C4-2B (cell line): Measurements from ENCODE around the gene TSEN2.
A peak's percentile ranks its signal among the peaks of the same experiment; 100 is the strongest.

Source experiments
- H3K27ac ChIP-seq: fragments of 450-650 bp; 2 replicates; pipeline ENCODE4 v1.5.1; 2017
- ZFX ChIP-seq: fragments of 450-650 bp; IDR thresholded peaks from 2 replicates; pipeline ENCODE4 v1.6.1; 2017
- TF ChIP-seq, protein P1 (sequence below): fragments of 450-650 bp; conservative IDR thresholded peaks from 2 replicates; pipeline ENCODE4 v1.5.1; 2017; ENCODE audit warnings: mild to moderate bottlenecking

The TSEN2 gene

DNA sequence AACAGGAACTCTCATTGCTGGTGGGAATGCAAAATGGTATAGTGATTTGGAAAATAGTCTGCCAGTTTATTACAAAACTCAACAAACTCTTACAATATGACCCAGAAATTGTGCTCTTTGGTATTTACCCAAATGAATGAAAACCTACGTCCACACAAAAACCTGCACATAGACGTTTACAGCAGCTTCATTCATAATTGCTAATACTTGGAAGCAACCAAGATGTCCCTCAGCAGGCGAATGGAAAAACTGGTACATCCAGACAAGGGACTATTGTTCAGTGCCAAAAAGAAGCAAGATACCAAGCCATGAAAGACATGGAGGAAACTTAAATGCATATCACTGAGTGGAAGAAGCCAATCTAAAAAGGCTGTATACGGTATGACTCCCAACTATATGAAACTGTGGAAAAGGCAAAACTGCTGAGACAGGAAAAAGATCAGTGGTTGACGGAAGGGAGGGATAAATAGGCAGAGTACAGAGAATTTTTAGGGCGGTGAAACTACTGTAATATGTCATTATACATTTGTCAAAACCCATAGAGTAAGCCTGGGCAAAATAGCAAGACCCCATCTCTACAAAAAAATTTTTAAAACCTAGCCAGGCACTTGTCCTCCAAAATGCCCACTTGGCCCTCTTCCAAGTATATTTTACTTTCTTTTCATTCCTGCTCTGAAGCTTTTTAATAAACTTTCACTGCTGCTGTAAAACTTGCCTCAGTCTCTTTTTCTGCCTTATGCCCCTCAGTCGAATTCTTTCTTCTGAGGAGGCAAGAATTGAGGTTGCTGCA is 65.9 kb downstream of the TSEN2 start:
- TF ChIP-seq, protein P1, sequence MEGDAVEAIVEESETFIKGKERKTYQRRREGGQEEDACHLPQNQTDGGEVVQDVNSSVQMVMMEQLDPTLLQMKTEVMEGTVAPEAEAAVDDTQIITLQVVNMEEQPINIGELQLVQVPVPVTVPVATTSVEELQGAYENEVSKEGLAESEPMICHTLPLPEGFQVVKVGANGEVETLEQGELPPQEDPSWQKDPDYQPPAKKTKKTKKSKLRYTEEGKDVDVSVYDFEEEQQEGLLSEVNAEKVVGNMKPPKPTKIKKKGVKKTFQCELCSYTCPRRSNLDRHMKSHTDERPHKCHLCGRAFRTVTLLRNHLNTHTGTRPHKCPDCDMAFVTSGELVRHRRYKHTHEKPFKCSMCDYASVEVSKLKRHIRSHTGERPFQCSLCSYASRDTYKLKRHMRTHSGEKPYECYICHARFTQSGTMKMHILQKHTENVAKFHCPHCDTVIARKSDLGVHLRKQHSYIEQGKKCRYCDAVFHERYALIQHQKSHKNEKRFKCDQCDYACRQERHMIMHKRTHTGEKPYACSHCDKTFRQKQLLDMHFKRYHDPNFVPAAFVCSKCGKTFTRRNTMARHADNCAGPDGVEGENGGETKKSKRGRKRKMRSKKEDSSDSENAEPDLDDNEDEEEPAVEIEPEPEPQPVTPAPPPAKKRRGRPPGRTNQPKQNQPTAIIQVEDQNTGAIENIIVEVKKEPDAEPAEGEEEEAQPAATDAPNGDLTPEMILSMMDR = no peak
- TF ChIP-seq ZFX = no peak
- no peak overlapping the region for H3K27ac ChIP-seq

DNA sequence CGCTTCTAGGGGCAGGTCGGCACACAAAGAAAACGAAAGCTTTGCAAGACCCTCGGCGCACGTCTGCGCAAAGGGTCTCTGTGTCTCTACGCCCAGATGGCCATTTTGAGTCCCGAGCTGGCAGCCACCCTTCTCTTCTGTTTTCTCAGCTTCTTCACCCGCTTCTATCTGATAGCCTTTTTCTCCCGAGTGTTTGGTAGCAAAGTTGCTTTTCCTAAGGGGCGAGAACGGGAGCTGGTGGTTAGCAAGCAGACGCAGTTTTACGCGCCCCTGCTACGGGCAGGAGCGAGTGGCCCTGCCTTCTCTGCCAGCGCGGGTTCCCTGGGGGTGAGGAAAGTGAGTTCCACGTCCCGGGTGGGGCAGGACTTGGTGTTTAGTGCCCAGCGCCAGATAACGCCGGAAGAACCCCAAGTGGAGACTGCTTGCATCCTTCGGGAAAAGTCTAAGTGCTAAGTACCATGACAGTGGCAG is 69.7 kb downstream of the TSEN2 start:
- peak overlapping the region; percentile 27; the same call in 1 of the 2 replicates for H3K27ac ChIP-seq
- TF ChIP-seq, protein P1 = no peak
- TF ChIP-seq ZFX = no peak

DNA sequence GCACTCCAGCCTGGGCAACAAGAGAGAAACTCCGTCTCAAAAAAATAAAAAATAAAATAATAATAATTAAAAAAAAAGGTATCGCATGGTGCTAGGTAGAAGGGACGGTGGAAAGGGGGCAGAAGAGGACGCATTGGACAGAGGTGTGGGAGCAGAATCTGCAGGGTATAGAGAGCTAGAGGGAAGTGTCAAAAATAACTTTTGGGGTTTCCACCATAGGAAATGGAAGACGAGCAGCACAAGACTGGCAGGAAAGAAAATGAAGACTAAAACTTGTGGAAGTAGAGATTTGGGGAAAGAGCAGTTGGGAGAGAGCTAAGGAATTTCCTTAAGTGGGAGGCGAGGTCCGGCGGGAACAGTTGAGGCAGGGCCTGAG is 72.0 kb downstream of the TSEN2 start:
- H3K27ac ChIP-seq = peak overlapping the region; percentile 92
- no peak for TF ChIP-seq ZFX
- TF ChIP-seq, protein P1 = no peak

DNA sequence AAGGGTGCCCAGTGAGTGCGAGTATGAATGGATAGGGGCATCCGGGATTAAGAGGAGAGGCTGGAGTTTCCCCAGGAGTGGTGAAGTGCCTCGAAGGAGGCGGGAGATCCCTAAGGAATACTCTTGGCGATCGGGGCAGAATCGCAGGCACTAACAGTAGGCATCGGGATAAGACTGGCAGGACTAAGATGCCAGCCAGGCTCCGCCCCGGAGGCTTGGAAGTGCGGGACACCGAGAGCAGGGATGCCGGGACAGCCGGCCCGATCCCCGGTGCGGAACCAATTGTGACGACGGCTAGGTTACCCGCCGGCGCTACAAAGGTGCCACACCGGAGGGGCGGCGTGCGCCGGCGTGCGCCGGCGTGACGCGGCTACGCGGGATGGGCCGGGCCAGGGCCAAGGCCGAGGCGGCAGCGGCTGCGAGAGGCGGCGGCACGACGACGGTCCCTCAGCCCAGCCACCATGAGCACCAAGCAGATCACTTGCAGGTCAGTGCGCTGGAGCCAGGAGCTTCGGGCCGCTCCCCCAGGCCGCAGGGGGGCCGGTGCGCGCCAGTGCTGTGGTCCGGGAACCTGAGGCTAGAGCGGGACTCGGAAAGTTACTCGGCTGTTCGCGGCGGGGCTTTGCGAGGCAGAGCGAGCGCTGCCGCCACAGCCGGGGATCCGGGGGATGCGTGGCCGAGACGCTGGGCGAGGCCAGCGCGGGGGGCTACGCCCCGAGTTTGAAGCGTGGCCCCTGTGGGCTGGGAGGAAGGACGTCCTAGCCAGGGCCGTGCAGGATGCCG is 72.6 kb downstream of the TSEN2 start, which contains the start of gene MKRN2:
Gene MKRN2 (plus strand): TSS at position 398 of the 783 bp plus-strand sequence. CDS start 64 bp downstream, at position 462.
- peak within 1 kb of the TSS; percentile 92 for H3K27ac ChIP-seq
- peak; percentile 75 for TF ChIP-seq ZFX
- TF ChIP-seq, protein P1 = no peak

DNA sequence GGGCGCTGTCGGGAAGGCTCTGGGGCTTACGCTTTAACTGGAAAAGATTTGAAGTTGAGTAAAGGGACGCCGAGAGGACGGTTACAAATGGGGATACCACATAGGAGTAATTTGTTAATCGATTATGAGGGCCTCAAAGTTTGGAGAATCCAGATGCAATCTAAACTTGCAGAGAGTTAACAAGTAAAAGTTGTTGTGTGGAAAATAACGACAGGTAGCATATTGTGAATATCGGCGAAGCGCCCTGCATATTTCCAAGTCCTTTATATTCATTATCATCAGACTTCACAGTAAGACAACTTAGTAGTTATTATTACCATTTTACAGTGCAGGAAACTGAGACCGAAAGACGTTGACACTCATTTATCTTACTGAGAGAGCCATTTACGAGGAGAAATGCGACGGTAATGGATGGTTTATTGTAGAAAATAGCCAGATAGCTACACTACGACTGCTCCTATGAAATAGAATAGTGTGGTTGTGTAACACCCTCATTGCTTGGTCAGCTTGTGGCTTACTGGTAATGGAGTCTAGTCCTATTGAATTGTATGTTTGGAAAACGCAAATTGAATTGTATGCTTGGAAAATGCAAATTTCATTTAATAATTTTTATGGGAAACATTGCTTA is 73.3 kb downstream of the TSEN2 start:
- TF ChIP-seq, protein P1 = 0 out of 2 replicates have a peak, but pooled peaks have one; percentile 4
- no peak for TF ChIP-seq ZFX
- H3K27ac ChIP-seq = peak overlapping the region; percentile 92

DNA sequence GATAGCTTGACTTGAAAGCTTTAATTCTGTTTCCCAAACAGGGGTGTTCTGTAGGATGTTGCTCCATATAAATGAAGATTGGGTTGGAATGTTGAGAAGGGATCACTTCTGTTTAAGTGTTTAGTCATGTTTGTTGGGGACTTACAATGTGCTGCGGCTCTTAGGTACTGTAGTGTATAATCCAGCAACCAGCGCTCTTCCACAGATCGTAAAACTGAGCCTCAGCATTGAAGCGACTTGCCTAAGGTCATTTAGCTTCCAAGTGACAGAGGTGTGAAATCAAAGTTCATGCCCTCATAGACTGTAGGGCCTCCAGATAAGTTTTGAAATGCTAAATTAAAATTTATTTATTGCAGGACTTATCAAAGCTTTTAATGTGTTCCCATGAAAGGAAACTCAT is 74.4 kb downstream of the TSEN2 start:
- no peak overlapping the region for H3K27ac ChIP-seq

More for the DNA sequence above, 74.4 kb downstream of the TSEN2 start:
- TF ChIP-seq, protein P1 = no peak
- TF ChIP-seq ZFX = no peak
